RWPE1 (cell line): ENCODE measurements around the gene GPR32.
"Not testable (repeated sequence)": the region's sequence is repeated elsewhere in the genome, so short reads cannot be mapped to it uniquely, and the experiment has no call there.

Source experiments
- CTCF ChIA-PET: fragments of 350-600 bp; sonication (Branson Sonifier 250); formaldehyde crosslinking; extraction: SDS; loops from one replicate; lab custom pipeline; 2021; lab: Yijun Ruan, JAX
- POLR2A ChIA-PET: fragments of 400-600 bp; formaldehyde crosslinking; extraction: SDS; loops from one replicate; lab custom pipeline; 2020; ENCODE audit warnings: antibody characterized with exemption; ENCODE audit not compliant: low non-redundant PET; lab: Yijun Ruan, JAX
- DNase-seq: peaks from one replicate; pipeline ENCODE4 v3.0.0; 2012; ENCODE audit warnings: low spot score
- H3K27ac ChIP-seq: fragments of 450-650 bp; 2 replicates; pipeline ENCODE4 v1.5.1; 2017
- CTCF ChIP-seq: fragments of 450-650 bp; conservative IDR thresholded peaks from 2 replicates; pipeline ENCODE4 v1.5.1; 2017; ENCODE audit warnings: low read depth, mild to moderate bottlenecking

Gene GPR32

GRCh38 chr19:50780753-50781435 is 10.6 kb downstream of the GPR32 start:
- CTCF ChIA-PET = interaction anchor here (0.6 kb wide), 1 partner anchor 236 kb away, joined by 4 read pairs; no protein-coding TSS in a partner anchor
- POLR2A ChIA-PET = no interaction called here
- H3K27ac ChIP-seq = no peak overlapping the region
- no peak for DNase-seq
- no peak for TF ChIP-seq CTCF

GRCh38 chr19:50783848-50784152 is 13.5 kb downstream of the GPR32 start:
- POLR2A ChIA-PET, DNase-seq, H3K27ac ChIP-seq: not testable (repeated sequence)
- TF ChIP-seq CTCF = peak; percentile 44; the same call in 1 of the 2 replicates
- CTCF ChIA-PET = interaction anchor here (0.6 to 2.4 kb wide), 14 partner anchors 8 to 510 kb away, joined by 3 to 16 read pairs (median 4); no protein-coding TSS in a partner anchor

- POLR2A ChIA-PET = no interaction called here
- CTCF ChIA-PET = interaction anchor here (0.6 to 1.7 kb wide), 3 partner anchors 60 to 247 kb away, joined by 3 to 9 read pairs (median 7); no protein-coding TSS in a partner anchor
- no peak for DNase-seq
- no peak overlapping the region for H3K27ac ChIP-seq
- no peak for TF ChIP-seq CTCF
Observed at GRCh38 chr19:50784710-50785109, 14.4 kb downstream of the GPR32 start.

- no peak overlapping the region for H3K27ac ChIP-seq
- CTCF ChIA-PET = interaction anchor here (0.6 kb wide), 1 partner anchor 248 kb away, joined by 3 read pairs; no protein-coding TSS in a partner anchor
- no peak for DNase-seq
- POLR2A ChIA-PET = no interaction called here
- no peak for TF ChIP-seq CTCF
Observed at GRCh38 chr19:50785329-50785728, 15.1 kb downstream of the GPR32 start.

- no peak for DNase-seq
- ChIA-PET CTCF (interaction anchor here (0.6 kb wide), 1 partner anchor 227 kb away, joined by 4 read pairs; no protein-coding TSS in a partner anchor), POLR2A (no interaction called here)
- H3K27ac ChIP-seq = no peak within 1 kb of the TSS
- TF ChIP-seq CTCF = no peak
Observed at GRCh38 chr19:50790396-50790795, 20.1 kb downstream of the GPR32 start, which contains the start of gene ACP4. TSS of gene ACP4 (plus strand) at chr19:50790415. CDS start at chr19:50790415, 0 bp downstream.

- CTCF ChIA-PET = interaction anchor here (0.6 to 1.3 kb wide), 2 partner anchors 8 to 226 kb away, joined by 3 to 4 read pairs; no protein-coding TSS in a partner anchor
- no peak overlapping the region for H3K27ac ChIP-seq
- POLR2A ChIA-PET = no interaction called here
- DNase-seq = no peak
- TF ChIP-seq CTCF = no peak
Observed at GRCh38 chr19:50790922-50791467, 20.7 kb downstream of the GPR32 start.
